ENCODE results near the gene LSM3. TPM values are rescaled to one million over a fixed set of nuclear protein-coding genes. Genes with fewer than 3 reads are reported as not detected.

LSM3 gene
- total RNA-seq, 2 experiments from 2014 or later: 16.5 to 18.9 TPM

GRCh38 chr3:14156201-14156600 lies 22.4 kb upstream of the LSM3 start:
- Mint-ChIP-seq H3K4me3 (no peak overlapping the region), H3K27me3 (no peaks in the 10 kb centered on the region), H3K36me3 (peaks cover 48% of the 10 kb centered on the region), H3K9me3 (ENCODE audit: low read depth) (peaks cover 2% of the 10 kb centered on the region), H3K27ac (no peak overlapping the region), H3K4me1 (no peaks in the 10 kb centered on the region)
- CTCF ChIA-PET: no interaction called here
- DNase-seq: no peak
- ATAC-seq: no peak

GRCh38 chr3:14156843-14157561 lies 21.6 kb upstream of the LSM3 start:
- no peak for DNase-seq
- Mint-ChIP-seq H3K4me1 (no peaks in the 10 kb centered on the region), H3K27me3 (no peaks in the 10 kb centered on the region), H3K27ac (no peak overlapping the region), H3K4me3 (no peak overlapping the region), H3K36me3 (peaks cover 56% of the 10 kb centered on the region), H3K9me3 (ENCODE audit: low read depth) (peaks cover 7% of the 10 kb centered on the region)
- CTCF ChIA-PET: no interaction called here
- ATAC-seq: no peak

- DNase-seq (no peak), ATAC-seq (no peak)
- H3K4me3 Mint-ChIP-seq: no peak overlapping the region
- H3K36me3 Mint-ChIP-seq: peaks cover 64% of the 10 kb centered on the region
- peaks cover 9% of the 10 kb centered on the region for H3K9me3 Mint-ChIP-seq (ENCODE audit: low read depth)
- CTCF ChIA-PET: interaction anchor here (1.3 kb wide), 1 partner anchor 9 kb away, joined by 3 read pairs; no protein-coding TSS in a partner anchor
- no peaks in the 10 kb centered on the region for H3K27me3 Mint-ChIP-seq
- H3K4me1 Mint-ChIP-seq: no peaks in the 10 kb centered on the region
- H3K27ac Mint-ChIP-seq: peak overlapping the region; percentile 31
Observed at GRCh38 chr3:14157951-14158350, 20.7 kb upstream of the LSM3 start.

GRCh38 chr3:14158370-14158769 lies 20.2 kb upstream of the LSM3 start:
- CTCF ChIA-PET: interaction anchor here (1.3 kb wide), 1 partner anchor 9 kb away, joined by 3 read pairs; no protein-coding TSS in a partner anchor
- Mint-ChIP-seq H3K4me3 (no peak overlapping the region), H3K27me3 (no peaks in the 10 kb centered on the region), H3K9me3 (ENCODE audit: low read depth) (peaks cover 9% of the 10 kb centered on the region), H3K4me1 (no peaks in the 10 kb centered on the region), H3K36me3 (peaks cover 67% of the 10 kb centered on the region), H3K27ac (no peak overlapping the region)
- no peak for DNase-seq
- ATAC-seq: no peak

- CTCF ChIA-PET: no interaction called here
- Mint-ChIP-seq H3K27ac (no peak overlapping the region), H3K9me3 (ENCODE audit: low read depth) (peaks cover 9% of the 10 kb centered on the region), H3K4me3 (no peak overlapping the region), H3K36me3 (peaks cover 69% of the 10 kb centered on the region), H3K4me1 (no peaks in the 10 kb centered on the region), H3K27me3 (no peaks in the 10 kb centered on the region)
- DNase-seq (no peak), ATAC-seq (no peak)
Observed at GRCh38 chr3:14159426-14159825, 19.2 kb upstream of the LSM3 start.

- H3K4me3 Mint-ChIP-seq: no peak overlapping the region
- H3K36me3 Mint-ChIP-seq: peaks cover 76% of the 10 kb centered on the region
- H3K27me3 Mint-ChIP-seq: no peaks in the 10 kb centered on the region
- no peak for DNase-seq
- no peak overlapping the region for H3K27ac Mint-ChIP-seq
- peaks cover 3% of the 10 kb centered on the region for H3K4me1 Mint-ChIP-seq
- CTCF ChIA-PET: no interaction called here
- ATAC-seq: no peak
- peaks cover 9% of the 10 kb centered on the region for H3K9me3 Mint-ChIP-seq (ENCODE audit: low read depth)
Observed at GRCh38 chr3:14161282-14161681, 17.3 kb upstream of the LSM3 start.

- Mint-ChIP-seq H3K27me3 (no peaks in the 10 kb centered on the region), H3K36me3 (peaks cover 82% of the 10 kb centered on the region), H3K4me1 (peaks cover 3% of the 10 kb centered on the region), H3K27ac (no peak overlapping the region), H3K4me3 (no peak overlapping the region), H3K9me3 (ENCODE audit: low read depth) (peaks cover 9% of the 10 kb centered on the region)
- CTCF ChIA-PET: interaction anchor here (0.6 kb wide), 1 partner anchor 542 kb away, joined by 3 read pairs; no protein-coding TSS in a partner anchor
- no peak for DNase-seq
- no peak for ATAC-seq
Observed at GRCh38 chr3:14162178-14162577, 16.4 kb upstream of the LSM3 start.

- ATAC-seq (no peak), DNase-seq (no peak)
- H3K27ac Mint-ChIP-seq: no peak overlapping the region
- H3K36me3 Mint-ChIP-seq: peaks cover 79% of the 10 kb centered on the region
- peaks cover 2% of the 10 kb centered on the region for H3K9me3 Mint-ChIP-seq (ENCODE audit: low read depth)
- no peaks in the 10 kb centered on the region for H3K27me3 Mint-ChIP-seq
- CTCF ChIA-PET: interaction anchor here (0.6 to 1.0 kb wide), 2 partner anchors 37 to 301 kb away, joined by 3 read pairs; no protein-coding TSS in a partner anchor
- peaks cover 11% of the 10 kb centered on the region for H3K4me1 Mint-ChIP-seq
- no peak overlapping the region for H3K4me3 Mint-ChIP-seq
Observed at GRCh38 chr3:14166877-14167603, 11.6 kb upstream of the LSM3 start.

- ATAC-seq (no peak), DNase-seq (no peak)
- no peak overlapping the region for H3K27ac Mint-ChIP-seq
Observed at GRCh38 chr3:14169435-14169834, 9.2 kb upstream of the LSM3 start.

GRCh38 chr3:14169871-14170270 lies 8.7 kb upstream of the LSM3 start:
- DNase-seq: no peak
- no peak overlapping the region for H3K4me3 Mint-ChIP-seq
- ATAC-seq: no peak
- no peaks in the 10 kb centered on the region for H3K27me3 Mint-ChIP-seq
- CTCF ChIA-PET: interaction anchor here (1.3 kb wide), 1 partner anchor 27 kb away, joined by 3 read pairs; no protein-coding TSS in a partner anchor
- H3K36me3 Mint-ChIP-seq: peaks cover 63% of the 10 kb centered on the region
- peaks cover 25% of the 10 kb centered on the region for H3K4me1 Mint-ChIP-seq
- no peak overlapping the region for H3K27ac Mint-ChIP-seq
- H3K9me3 Mint-ChIP-seq (ENCODE audit: low read depth): no peaks in the 10 kb centered on the region

More at GRCh38 chr3:14169435-14169834, 9.2 kb upstream of the LSM3 start:
- Mint-ChIP-seq H3K36me3 (peaks cover 68% of the 10 kb centered on the region), H3K9me3 (ENCODE audit: low read depth) (no peaks in the 10 kb centered on the region), H3K4me1 (peaks cover 22% of the 10 kb centered on the region), H3K27me3 (no peaks in the 10 kb centered on the region), H3K4me3 (no peak overlapping the region)
- CTCF ChIA-PET: interaction anchor here (1.3 kb wide), 1 partner anchor 27 kb away, joined by 3 read pairs; no protein-coding TSS in a partner anchor

GRCh38 chr3:14170531-14171159 lies 8.0 kb upstream of the LSM3 start:
- no peak overlapping the region for H3K27ac Mint-ChIP-seq
- H3K9me3 Mint-ChIP-seq (ENCODE audit: low read depth): no peaks in the 10 kb centered on the region
- peaks cover 57% of the 10 kb centered on the region for H3K36me3 Mint-ChIP-seq
- no peaks in the 10 kb centered on the region for H3K27me3 Mint-ChIP-seq
- H3K4me1 Mint-ChIP-seq: peaks cover 33% of the 10 kb centered on the region
- ATAC-seq (no peak), DNase-seq (no peak)
- H3K4me3 Mint-ChIP-seq: no peak overlapping the region
- CTCF ChIA-PET: interaction anchor here (1.3 kb wide), 1 partner anchor 28 kb away, joined by 3 read pairs; no protein-coding TSS in a partner anchor

GRCh38 chr3:14172496-14172895 lies 6.1 kb upstream of the LSM3 start:
- CTCF ChIA-PET: no interaction called here
- ATAC-seq (no peak), DNase-seq (no peak)
- H3K27ac Mint-ChIP-seq: no peak overlapping the region
- no peak overlapping the region for H3K4me3 Mint-ChIP-seq
- no peaks in the 10 kb centered on the region for H3K9me3 Mint-ChIP-seq (ENCODE audit: low read depth)
- peaks cover 45% of the 10 kb centered on the region for H3K36me3 Mint-ChIP-seq
- no peaks in the 10 kb centered on the region for H3K27me3 Mint-ChIP-seq
- peaks cover 47% of the 10 kb centered on the region for H3K4me1 Mint-ChIP-seq

GRCh38 chr3:14174483-14174882 lies 4.1 kb upstream of the LSM3 start:
- Mint-ChIP-seq H3K4me3 (no peak overlapping the region), H3K9me3 (ENCODE audit: low read depth) (no peaks in the 10 kb centered on the region), H3K27ac (no peak overlapping the region), H3K27me3 (no peaks in the 10 kb centered on the region), H3K4me1 (peaks cover 58% of the 10 kb centered on the region), H3K36me3 (peaks cover 38% of the 10 kb centered on the region)
- CTCF ChIA-PET: interaction anchor here (3.1 kb wide), 1 partner anchor 29 kb away, joined by 9 read pairs; no protein-coding TSS in a partner anchor
- ATAC-seq: no peak
- no peak for DNase-seq
